HepG2 (cell line): ENCODE results near the gene TMEM134. TPM values are rescaled to one million over a fixed set of nuclear protein-coding genes. Genes with fewer than 3 reads are reported as not detected.

Experiments used
- DNMT1 ChIP-seq: sonication (generic); formaldehyde crosslinking; IDR thresholded peaks from 2 replicates; pipeline ENCODE4 v1.5.1; 2020; ENCODE audit warnings: mild to moderate bottlenecking, missing genetic modification reagents
- GLI4 ChIP-seq: sonication (generic); formaldehyde crosslinking; IDR thresholded peaks from 2 replicates; pipeline ENCODE4 v1.5.1; 2020; ENCODE audit warnings: missing genetic modification reagents, mild to moderate bottlenecking, moderate library complexity, borderline replicate concordance
- LCORL ChIP-seq, 2 experiments: fragments of 450-650 bp in 1 of 2; sonication (generic) in 1 of 2; formaldehyde crosslinking in 1 of 2; IDR thresholded peaks; 2 replicates each; pipeline versions ENCODE4 v1.5.0 to v1.6.1; 2017 to 2020; ENCODE audit warnings: antibody characterized with exemption in 1 of 2, missing genetic modification reagents in 1 of 2
- MAZ ChIP-seq, 2 experiments: sonication (generic) in 1 of 2; formaldehyde crosslinking in 1 of 2; IDR thresholded peaks; 2 replicates each; pipeline versions ENCODE4 v1.5.0 to v1.6.1; 2012 to 2020; ENCODE audit warnings: low read depth in 2 of 2, mild to moderate bottlenecking in 2 of 2, borderline replicate concordance in 1 of 2, improper control_type of control experiment in 1 of 2, low read length in 1 of 2, missing genetic modification reagents in 1 of 2, moderate library complexity in 1 of 2
- SIN3B ChIP-seq: fragments of 150-350 bp; IDR thresholded peaks from 2 replicates; pipeline ENCODE4 v1.6.1; 2014; ENCODE audit warnings: low read length
- U2AF1 ChIP-seq: fragments of 200-400 bp; formaldehyde crosslinking; optimal IDR thresholded peaks from 2 replicates; pipeline ENCODE3; 2017; ENCODE audit warnings: mild to moderate bottlenecking, low read depth, low read length
- ZMYM4 ChIP-seq: sonication (generic); formaldehyde crosslinking; IDR thresholded peaks from 2 replicates; pipeline ENCODE4 v1.8.1; 2023; ENCODE audit warnings: mild to moderate bottlenecking, missing genetic modification reagents
- ZNF546 ChIP-seq: sonication (generic); formaldehyde crosslinking; conservative IDR thresholded peaks from 2 replicates; pipeline ENCODE4 v1.8.1; 2023; ENCODE audit warnings: mild to moderate bottlenecking, missing genetic modification reagents
- ZNF644 ChIP-seq: IDR thresholded peaks from 2 replicates; pipeline ENCODE4 v1.6.1; 2016; ENCODE audit warnings: low read depth
- ZNF709 ChIP-seq: sonication (generic); formaldehyde crosslinking; IDR thresholded peaks from 2 replicates; pipeline ENCODE4 v1.5.0; 2020; ENCODE audit warnings: mild to moderate bottlenecking, missing genetic modification reagents
- polyA plus RNA-seq, 8 experiments: library from polyadenylated mRNA; depleted of rRNA in 3 of 8; stranded (reverse) in 7 of 8; unstranded in 1 of 8; fragments of >200 nt; fragmentation: Illumina TruSeq in 4 of 8; extraction: Trizol in 4 of 8; gene quantifications; 2 replicates each; pipeline versions ENCODE4 v1.2.1 to v1.2.3, GENCODE V29; 2011 to 2016; ENCODE audit warnings: low read depth in 4 of 8, missing spikeins in 1 of 8, mixed read lengths in 1 of 8; ENCODE audit not compliant: insufficient read depth in 1 of 8
- total RNA-seq, 5 experiments: library from RNA; depleted of rRNA; stranded (reverse); fragments of >200 nt; fragmentation: Illumina TruSeq; extraction: Trizol; gene quantifications; 2 replicates each; pipeline ENCODE4 v1.2.3, GENCODE V29; 2016; ENCODE audit warnings: low read depth in 1 of 5
- TF ChIP-seq, protein P1 (sequence below): IDR thresholded peaks from 2 replicates; pipeline ENCODE4 v1.6.1; 2016; ENCODE audit warnings: missing biosample characterization, missing genetic modification reagents, low read depth
- TF ChIP-seq, protein P2 (sequence below): sonication (generic); formaldehyde crosslinking; IDR thresholded peaks from 2 replicates; pipeline ENCODE4 v1.8.1; 2023; ENCODE audit warnings: mild to moderate bottlenecking, inconsistent platforms, moderate library complexity, missing genetic modification reagents, borderline replicate concordance
- TF ChIP-seq, protein P3 (sequence below): sonication (generic); formaldehyde crosslinking; IDR thresholded peaks from 2 replicates; pipeline ENCODE4 v1.4.0; 2020; ENCODE audit warnings: mild to moderate bottlenecking, missing genetic modification reagents
- TF ChIP-seq, protein P4 (sequence below): sonication (generic); formaldehyde crosslinking; IDR thresholded peaks from 2 replicates; pipeline ENCODE4 v1.8.0; 2023; ENCODE audit warnings: mild to moderate bottlenecking, missing genetic modification reagents
- TF ChIP-seq, protein P5 (sequence below), 2 experiments: sonication (generic) in 1 of 2; formaldehyde crosslinking in 1 of 2; IDR thresholded peaks; 2 replicates each; pipeline versions ENCODE4 v1.4.0 to v1.6.1; 2016 to 2020; ENCODE audit warnings: borderline replicate concordance in 1 of 2, low read depth in 1 of 2, mild to moderate bottlenecking in 1 of 2, missing genetic modification reagents in 1 of 2
- TF ChIP-seq, protein P6 (sequence below): IDR thresholded peaks from 2 replicates; pipeline ENCODE4 v1.6.1; 2016; ENCODE audit warnings: control low read depth

Gene TMEM134
- total and polyA plus RNA-seq, 2 of the 13 experiments (the other 11 are each of a cell fraction or from before 2014, with no cell fraction given) = 6.9 to 26.9 TPM

DNA sequence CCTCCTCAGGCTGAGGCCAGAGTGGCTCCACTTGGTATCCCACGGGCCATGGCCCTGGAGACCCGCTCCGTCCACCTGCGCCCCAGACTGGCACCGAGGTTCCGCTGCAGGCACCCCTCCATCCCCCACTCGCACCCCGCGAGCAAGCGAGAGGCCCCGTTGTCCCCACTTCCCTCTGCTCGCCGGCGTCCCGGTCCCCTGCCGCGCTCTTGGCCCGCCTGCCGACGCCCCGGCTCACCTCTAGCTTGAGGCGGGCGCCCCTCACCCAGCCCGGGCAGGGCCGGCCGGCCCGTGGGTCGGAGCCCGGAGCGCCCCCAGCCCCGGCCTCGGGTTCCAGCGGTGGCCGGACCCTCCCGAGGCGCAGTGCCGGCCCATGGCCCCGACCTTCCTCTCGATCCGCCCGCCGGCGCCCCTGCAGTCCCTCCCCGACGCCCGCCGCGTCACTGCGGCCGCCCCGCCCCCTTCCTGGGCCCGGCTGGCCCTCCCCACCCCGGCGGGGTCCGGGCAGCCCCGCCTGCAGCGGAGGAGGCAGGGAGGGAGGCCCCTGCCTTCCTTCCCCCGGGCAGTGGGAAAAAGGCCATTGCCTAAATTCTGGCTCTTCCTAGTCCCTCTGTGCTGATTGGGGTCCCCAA, 36.0 kb upstream of the TMEM134 start, which contains the start of gene PITPNM1 (continued):
- TF ChIP-seq ZNF546 (CRISPR knock-in tag) (no peak), MAZ (IDR thresholded peaks at IDR 0.05; ENCODE audit: borderline replicate concordance, low read depth, low read length) (peak; percentile 36; the same call in 1 of the 2 replicates), MAZ (CRISPR knock-in tag; IDR thresholded peaks at IDR 0.05; ENCODE audit: low read depth) (no peak), LCORL (IDR thresholded peaks at IDR 0.05) (no peak), LCORL (CRISPR knock-in tag; IDR thresholded peaks at IDR 0.05) (no peak), ZNF644 (CRISPR knock-in tag) (no peak), GLI4 (CRISPR knock-in tag) (no peak), SIN3B (no peak), U2AF1 (no peak), ZMYM4 (no peak), ZNF709 (CRISPR knock-in tag) (no peak), DNMT1 (CRISPR knock-in tag) (no peak)
- TF ChIP-seq, protein P1, sequence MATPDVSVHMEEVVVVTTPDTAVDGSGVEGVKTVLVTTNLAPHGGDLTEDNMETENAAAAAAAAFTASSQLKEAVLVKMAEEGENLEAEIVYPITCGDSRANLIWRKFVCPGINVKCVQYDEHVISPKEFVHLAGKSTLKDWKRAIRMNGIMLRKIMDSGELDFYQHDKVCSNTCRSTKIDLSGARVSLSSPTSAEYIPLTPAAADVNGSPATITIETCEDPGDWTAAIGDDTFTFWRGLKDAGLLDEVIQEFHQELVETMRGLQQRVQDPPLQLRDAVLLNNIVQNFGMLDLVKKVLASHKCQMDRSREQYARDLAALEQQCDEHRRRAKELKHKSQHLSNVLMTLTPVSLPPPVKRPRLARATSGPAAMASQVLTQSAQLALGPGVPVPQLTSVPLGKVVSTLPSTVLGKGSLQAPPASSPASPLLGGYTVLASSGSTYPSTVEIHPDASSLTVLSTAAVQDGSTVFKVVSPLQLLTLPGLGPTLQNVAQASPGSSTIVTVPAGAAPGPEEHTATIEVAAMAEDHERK (CRISPR knock-in tag) = no peak
- TF ChIP-seq, protein P2, sequence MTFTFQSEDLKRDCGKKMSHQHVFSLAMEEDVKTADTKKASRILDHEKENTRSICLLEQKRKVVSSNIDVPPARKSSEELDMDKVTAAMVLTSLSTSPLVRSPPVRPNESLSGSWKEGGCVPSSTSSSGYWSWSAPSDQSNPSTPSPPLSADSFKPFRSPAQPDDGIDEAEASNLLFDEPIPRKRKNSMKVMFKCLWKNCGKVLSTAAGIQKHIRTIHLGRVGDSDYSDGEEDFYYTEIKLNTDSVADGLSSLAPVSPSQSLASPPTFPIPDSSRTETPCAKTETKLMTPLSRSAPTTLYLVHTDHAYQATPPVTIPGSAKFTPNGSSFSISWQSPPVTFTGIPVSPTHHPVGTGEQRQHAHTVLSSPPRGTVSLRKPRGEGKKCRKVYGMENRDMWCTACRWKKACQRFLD = no peak
- TF ChIP-seq, protein P3, sequence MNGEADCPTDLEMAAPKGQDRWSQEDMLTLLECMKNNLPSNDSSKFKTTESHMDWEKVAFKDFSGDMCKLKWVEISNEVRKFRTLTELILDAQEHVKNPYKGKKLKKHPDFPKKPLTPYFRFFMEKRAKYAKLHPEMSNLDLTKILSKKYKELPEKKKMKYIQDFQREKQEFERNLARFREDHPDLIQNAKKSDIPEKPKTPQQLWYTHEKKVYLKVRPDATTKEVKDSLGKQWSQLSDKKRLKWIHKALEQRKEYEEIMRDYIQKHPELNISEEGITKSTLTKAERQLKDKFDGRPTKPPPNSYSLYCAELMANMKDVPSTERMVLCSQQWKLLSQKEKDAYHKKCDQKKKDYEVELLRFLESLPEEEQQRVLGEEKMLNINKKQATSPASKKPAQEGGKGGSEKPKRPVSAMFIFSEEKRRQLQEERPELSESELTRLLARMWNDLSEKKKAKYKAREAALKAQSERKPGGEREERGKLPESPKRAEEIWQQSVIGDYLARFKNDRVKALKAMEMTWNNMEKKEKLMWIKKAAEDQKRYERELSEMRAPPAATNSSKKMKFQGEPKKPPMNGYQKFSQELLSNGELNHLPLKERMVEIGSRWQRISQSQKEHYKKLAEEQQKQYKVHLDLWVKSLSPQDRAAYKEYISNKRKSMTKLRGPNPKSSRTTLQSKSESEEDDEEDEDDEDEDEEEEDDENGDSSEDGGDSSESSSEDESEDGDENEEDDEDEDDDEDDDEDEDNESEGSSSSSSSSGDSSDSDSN = 0 out of 2 replicates have a peak, but pooled peaks have one; percentile 13
- TF ChIP-seq, protein P4, sequence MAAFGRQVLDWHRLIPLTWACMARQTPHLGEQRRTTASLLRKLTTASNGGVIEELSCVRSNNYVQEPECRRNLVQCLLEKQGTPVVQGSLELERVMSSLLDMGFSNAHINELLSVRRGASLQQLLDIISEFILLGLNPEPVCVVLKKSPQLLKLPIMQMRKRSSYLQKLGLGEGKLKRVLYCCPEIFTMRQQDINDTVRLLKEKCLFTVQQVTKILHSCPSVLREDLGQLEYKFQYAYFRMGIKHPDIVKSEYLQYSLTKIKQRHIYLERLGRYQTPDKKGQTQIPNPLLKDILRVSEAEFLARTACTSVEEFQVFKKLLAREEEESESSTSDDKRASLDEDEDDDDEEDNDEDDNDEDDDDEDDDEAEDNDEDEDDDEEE = no peak
- TF ChIP-seq, protein P5, sequence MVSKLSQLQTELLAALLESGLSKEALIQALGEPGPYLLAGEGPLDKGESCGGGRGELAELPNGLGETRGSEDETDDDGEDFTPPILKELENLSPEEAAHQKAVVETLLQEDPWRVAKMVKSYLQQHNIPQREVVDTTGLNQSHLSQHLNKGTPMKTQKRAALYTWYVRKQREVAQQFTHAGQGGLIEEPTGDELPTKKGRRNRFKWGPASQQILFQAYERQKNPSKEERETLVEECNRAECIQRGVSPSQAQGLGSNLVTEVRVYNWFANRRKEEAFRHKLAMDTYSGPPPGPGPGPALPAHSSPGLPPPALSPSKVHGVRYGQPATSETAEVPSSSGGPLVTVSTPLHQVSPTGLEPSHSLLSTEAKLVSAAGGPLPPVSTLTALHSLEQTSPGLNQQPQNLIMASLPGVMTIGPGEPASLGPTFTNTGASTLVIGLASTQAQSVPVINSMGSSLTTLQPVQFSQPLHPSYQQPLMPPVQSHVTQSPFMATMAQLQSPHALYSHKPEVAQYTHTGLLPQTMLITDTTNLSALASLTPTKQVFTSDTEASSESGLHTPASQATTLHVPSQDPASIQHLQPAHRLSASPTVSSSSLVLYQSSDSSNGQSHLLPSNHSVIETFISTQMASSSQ (IDR thresholded peaks at IDR 0.05; ENCODE audit: low read depth) = no peak
- TF ChIP-seq, protein P5 (CRISPR knock-in tag; IDR thresholded peaks at IDR 0.05; ENCODE audit: borderline replicate concordance) = no peak
- TF ChIP-seq, protein P6, sequence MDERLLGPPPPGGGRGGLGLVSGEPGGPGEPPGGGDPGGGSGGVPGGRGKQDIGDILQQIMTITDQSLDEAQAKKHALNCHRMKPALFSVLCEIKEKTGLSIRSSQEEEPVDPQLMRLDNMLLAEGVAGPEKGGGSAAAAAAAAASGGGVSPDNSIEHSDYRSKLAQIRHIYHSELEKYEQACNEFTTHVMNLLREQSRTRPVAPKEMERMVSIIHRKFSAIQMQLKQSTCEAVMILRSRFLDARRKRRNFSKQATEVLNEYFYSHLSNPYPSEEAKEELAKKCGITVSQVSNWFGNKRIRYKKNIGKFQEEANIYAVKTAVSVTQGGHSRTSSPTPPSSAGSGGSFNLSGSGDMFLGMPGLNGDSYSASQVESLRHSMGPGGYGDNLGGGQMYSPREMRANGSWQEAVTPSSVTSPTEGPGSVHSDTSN (CRISPR knock-in tag) = no peak
